ENCODE measurements around the gene TRIP11.

The TRIP11 gene

GRCh38 chr14:91985521-91986255 lies 54.2 kb downstream of the TRIP11 start:
- Histone ChIP-seq H3K4me2 (no peak overlapping the region), H3K9ac (no peak overlapping the region), H3K36me3 (peaks cover 83% of the 10 kb centered on the region), H3K9me3 (no peaks in the 10 kb centered on the region), H3K4me3 (no peak overlapping the region), H3K27ac (no peak overlapping the region), H4K20me1 (no peaks in the 10 kb centered on the region), H3K27me3 (no peaks in the 10 kb centered on the region), H3K4me1 (no peaks in the 10 kb centered on the region)
- TF ChIP-seq Cebpa-rat (IDR thresholded peaks at IDR 0.05), result no peak

DNA sequence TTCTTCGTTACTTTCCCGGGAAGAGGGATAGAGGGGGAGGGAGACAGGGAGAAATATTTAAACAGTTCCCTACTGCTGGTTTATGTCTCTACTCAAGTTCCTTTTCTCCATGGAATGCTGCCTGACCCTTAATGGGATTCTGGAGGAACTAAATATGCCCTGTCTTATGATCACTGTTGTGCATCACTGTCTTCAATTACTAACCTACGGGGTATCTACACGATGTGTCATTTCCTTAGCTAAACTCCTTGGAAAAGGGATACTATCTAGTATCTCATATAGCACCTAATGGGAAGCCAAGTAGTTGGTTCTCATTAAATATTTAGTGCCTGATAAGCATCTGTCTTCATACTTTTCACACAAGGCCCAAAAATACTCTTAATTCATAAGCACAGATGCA lies 54.9 kb downstream of the TRIP11 start:
- Histone ChIP-seq H3K27ac (no peak overlapping the region), H3K36me3 (peaks cover 78% of the 10 kb centered on the region), H3K4me2 (no peak overlapping the region), H3K4me1 (no peaks in the 10 kb centered on the region), H3K27me3 (no peaks in the 10 kb centered on the region), H4K20me1 (no peaks in the 10 kb centered on the region), H3K9me3 (no peaks in the 10 kb centered on the region), H3K9ac (no peak overlapping the region), H3K4me3 (no peak overlapping the region)
- TF ChIP-seq Cebpa-rat (IDR thresholded peaks at IDR 0.05), result no peak

DNA sequence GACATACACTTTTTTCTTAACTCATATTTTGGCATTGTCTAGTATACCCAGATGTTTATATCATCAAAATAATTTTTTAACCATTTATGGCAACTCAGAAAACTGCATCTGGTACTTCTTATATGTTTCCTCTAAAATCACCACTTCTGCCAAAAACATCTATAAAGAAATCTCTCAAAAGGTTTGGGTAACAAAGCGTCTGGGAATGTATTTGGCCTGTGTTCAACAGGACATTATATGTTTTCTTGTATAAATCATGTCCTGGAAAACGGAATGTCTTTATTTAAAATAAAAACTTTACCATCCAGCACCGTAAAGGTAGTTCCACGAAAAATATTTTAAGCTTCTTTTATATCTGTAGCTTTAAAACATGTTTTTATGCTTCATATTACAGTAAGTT lies 56.3 kb downstream of the TRIP11 start:
- Histone ChIP-seq H3K4me2 (no peak overlapping the region), H3K4me3 (no peak overlapping the region), H3K27me3 (no peaks in the 10 kb centered on the region), H4K20me1 (0 out of 2 replicates have a peak, but pooled peaks cover 4% of the 10 kb centered on the region), H3K27ac (no peak overlapping the region), H3K9ac (no peak overlapping the region), H3K4me1 (no peaks in the 10 kb centered on the region), H3K9me3 (no peaks in the 10 kb centered on the region), H3K36me3 (peaks cover 70% of the 10 kb centered on the region)
- TF ChIP-seq Cebpa-rat (IDR thresholded peaks at IDR 0.05), result no peak

DNA sequence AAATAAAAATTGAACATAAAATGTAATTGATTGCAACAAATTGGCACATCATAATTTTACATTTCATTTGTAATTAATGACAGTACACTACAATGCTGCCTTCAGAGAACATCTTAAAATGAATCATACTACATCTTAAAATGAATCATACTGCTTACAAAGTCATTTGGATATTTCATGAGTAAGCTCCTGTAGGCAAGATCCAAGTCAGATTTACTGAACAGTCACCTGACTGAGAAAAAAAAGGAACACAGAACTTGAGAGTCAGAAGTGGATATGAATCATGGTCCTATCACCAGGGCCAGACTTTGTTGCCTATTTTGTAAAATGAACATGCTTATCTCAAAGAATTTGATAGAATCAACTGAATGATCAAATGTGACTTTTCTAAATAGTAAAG lies 59.7 kb downstream of the TRIP11 start:
- no peak overlapping the region for H3K9ac ChIP-seq
- H3K9me3 ChIP-seq, result no peaks in the 10 kb centered on the region
- H3K27me3 ChIP-seq, result no peaks in the 10 kb centered on the region
- 0 out of 2 replicates have a peak, but pooled peaks cover 5% of the 10 kb centered on the region for H4K20me1 ChIP-seq
- H3K36me3 ChIP-seq, result peaks cover 61% of the 10 kb centered on the region
- H3K27ac ChIP-seq, result no peak overlapping the region
- no peak for TF ChIP-seq Cebpa-rat (IDR thresholded peaks at IDR 0.05)
- H3K4me3 ChIP-seq, result no peak overlapping the region
- no peaks in the 10 kb centered on the region for H3K4me1 ChIP-seq
- no peak overlapping the region for H3K4me2 ChIP-seq

DNA sequence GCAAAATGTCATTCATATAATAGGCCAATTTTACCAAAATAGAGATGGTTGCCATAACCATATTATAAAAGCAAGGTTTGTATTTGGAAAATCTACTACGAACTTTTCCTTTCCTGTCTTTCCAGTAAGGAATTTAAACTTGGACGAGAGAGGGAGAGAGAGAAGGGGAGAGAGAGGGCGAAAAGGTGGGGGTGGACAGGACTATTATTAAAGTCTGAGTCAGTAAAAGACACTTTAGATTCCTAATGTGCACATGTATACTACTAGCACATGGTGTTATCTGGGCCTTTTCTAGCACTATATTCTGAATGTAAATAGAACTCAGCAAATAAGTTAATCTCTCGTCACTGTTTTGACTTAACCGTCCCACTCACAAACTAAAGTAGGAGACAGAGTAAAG lies 62.0 kb downstream of the TRIP11 start:
- Histone ChIP-seq H3K9me3 (no peaks in the 10 kb centered on the region), H3K9ac (no peak overlapping the region), H4K20me1 (0 out of 2 replicates have a peak, but pooled peaks cover 5% of the 10 kb centered on the region), H3K4me3 (no peak overlapping the region), H3K36me3 (peaks cover 68% of the 10 kb centered on the region), H3K4me2 (no peak overlapping the region), H3K27me3 (no peaks in the 10 kb centered on the region), H3K4me1 (no peaks in the 10 kb centered on the region), H3K27ac (no peak overlapping the region)
- no peak for TF ChIP-seq Cebpa-rat (IDR thresholded peaks at IDR 0.05)

DNA sequence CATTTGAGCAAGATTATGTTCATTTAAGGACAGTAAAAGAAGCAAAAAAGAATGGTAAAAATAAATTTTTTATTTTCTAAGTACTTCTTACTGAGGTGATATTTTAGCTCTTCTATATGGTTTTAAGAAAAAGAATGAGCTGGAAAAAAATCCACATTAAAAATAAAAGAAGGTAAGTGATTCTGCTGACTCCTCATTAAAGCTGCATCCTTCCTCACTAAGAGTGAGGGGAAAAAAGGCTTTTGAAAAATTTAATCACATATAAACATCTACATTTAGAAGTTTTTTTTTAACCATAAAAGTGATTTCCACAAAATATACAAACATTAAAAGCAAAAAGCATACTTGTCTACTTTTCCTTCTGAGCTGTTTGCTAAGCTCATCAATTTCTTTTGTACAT lies 64.1 kb downstream of the TRIP11 start:
- H3K36me3 ChIP-seq, result peaks cover 69% of the 10 kb centered on the region
- no peak overlapping the region for H3K27ac ChIP-seq
- H3K4me1 ChIP-seq, result no peaks in the 10 kb centered on the region
- no peaks in the 10 kb centered on the region for H3K27me3 ChIP-seq
- H3K9ac ChIP-seq, result no peak overlapping the region
- 0 out of 2 replicates have a peak, but pooled peaks cover 5% of the 10 kb centered on the region for H4K20me1 ChIP-seq
- no peaks in the 10 kb centered on the region for H3K9me3 ChIP-seq
- no peak for TF ChIP-seq Cebpa-rat (IDR thresholded peaks at IDR 0.05)
- H3K4me2 ChIP-seq, result no peak overlapping the region
- no peak overlapping the region for H3K4me3 ChIP-seq

GRCh38 chr14:91971188-91971778 lies 68.6 kb downstream of the TRIP11 start:
- Histone ChIP-seq H3K4me2 (no peak overlapping the region), H4K20me1 (no peaks in the 10 kb centered on the region)
- no peak for TF ChIP-seq Cebpa-rat (IDR thresholded peaks at IDR 0.05)

DNA sequence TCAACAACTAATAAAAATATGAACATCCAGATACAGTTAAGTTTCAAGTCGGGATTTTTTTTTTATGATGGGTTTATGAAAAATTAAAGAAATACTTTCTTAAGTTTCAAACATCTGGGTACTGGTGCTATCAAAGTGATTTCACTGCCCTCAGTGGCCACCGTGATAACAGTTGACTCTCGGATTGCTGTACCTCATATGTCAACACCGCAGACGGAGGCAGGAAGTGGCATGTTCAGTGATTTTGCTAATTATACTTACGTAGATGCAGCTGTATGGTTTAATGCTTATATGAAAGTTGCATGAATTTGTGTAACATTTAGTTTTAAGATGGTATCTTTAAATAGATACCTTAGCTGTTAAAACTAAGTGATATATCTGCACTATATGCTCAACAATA lies 71.6 kb downstream of the TRIP11 start:
- H3K4me1 ChIP-seq, result peaks cover 29% of the 10 kb centered on the region
- H4K20me1 ChIP-seq, result no peaks in the 10 kb centered on the region
- peak overlapping the region; percentile 36; the same call in 1 of the 2 replicates for H3K4me3 ChIP-seq
- peak overlapping the region; percentile 64 for H3K4me2 ChIP-seq
- H3K27me3 ChIP-seq, result no peaks in the 10 kb centered on the region
- H3K9ac ChIP-seq, result no peak overlapping the region
- no peaks in the 10 kb centered on the region for H3K9me3 ChIP-seq
- peaks cover 56% of the 10 kb centered on the region for H3K36me3 ChIP-seq
- TF ChIP-seq Cebpa-rat (IDR thresholded peaks at IDR 0.05), result no peak
- no peak overlapping the region for H3K27ac ChIP-seq

More at GRCh38 chr14:91971188-91971778, 68.6 kb downstream of the TRIP11 start:
- Histone ChIP-seq H3K4me3 (no peak overlapping the region), H3K27ac (no peak overlapping the region), H3K9me3 (no peaks in the 10 kb centered on the region), H3K9ac (no peak overlapping the region), H3K4me1 (peaks cover 29% of the 10 kb centered on the region), H3K36me3 (peaks cover 68% of the 10 kb centered on the region), H3K27me3 (no peaks in the 10 kb centered on the region)

- H3K4me2 ChIP-seq, result no peak overlapping the region
- H3K27ac ChIP-seq, result no peak overlapping the region
- H3K9me3 ChIP-seq, result no peaks in the 10 kb centered on the region
- H3K36me3 ChIP-seq, result peaks cover 23% of the 10 kb centered on the region
- H3K27me3 ChIP-seq, result no peaks in the 10 kb centered on the region
- H3K9ac ChIP-seq, result no peak overlapping the region
- no peaks in the 10 kb centered on the region for H4K20me1 ChIP-seq
- peaks cover 29% of the 10 kb centered on the region for H3K4me1 ChIP-seq
- no peak overlapping the region for H3K4me3 ChIP-seq
- TF ChIP-seq Cebpa-rat (IDR thresholded peaks at IDR 0.05), result no peak
These were observed 75.1 kb downstream of the TRIP11 start for GRCh38 chr14:91964724-91965123.

DNA sequence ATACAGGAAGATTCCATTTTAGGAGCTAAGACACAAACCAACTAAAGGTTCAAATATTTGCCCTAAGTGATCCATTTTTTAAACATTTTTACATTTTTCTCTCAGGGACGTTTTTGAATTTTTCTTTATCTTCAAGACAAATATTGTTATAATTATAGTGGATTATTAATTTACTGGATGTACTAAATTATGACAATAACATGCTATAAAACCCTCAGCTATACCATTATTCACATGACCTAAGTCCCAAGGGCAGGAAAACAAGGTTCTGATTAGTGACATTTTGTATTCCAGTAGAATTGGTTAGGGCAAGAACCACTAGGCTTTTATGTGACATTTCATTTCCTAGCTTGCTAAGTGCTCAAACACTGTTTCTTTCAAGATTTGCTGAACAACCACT lies 75.8 kb downstream of the TRIP11 start:
- Histone ChIP-seq H3K27me3 (no peaks in the 10 kb centered on the region), H3K9ac (no peak overlapping the region), H3K9me3 (no peaks in the 10 kb centered on the region), H4K20me1 (no peaks in the 10 kb centered on the region), H3K4me2 (no peak overlapping the region), H3K4me3 (no peak overlapping the region), H3K4me1 (peaks cover 22% of the 10 kb centered on the region), H3K36me3 (peaks cover 15% of the 10 kb centered on the region), H3K27ac (no peak overlapping the region)
- TF ChIP-seq Cebpa-rat (IDR thresholded peaks at IDR 0.05), result no peak

All from BLaER1 (cell line).